ENCODE results near the gene ARPP21. TPM values are rescaled to one million over a fixed set of nuclear protein-coding genes. Genes with fewer than 3 reads are reported as not detected.

Gene ARPP21
- polyA plus RNA-seq, 1 donor (not counting 4 experiments of a cell fraction or from before 2014, with no cell fraction given): not detected

DNA sequence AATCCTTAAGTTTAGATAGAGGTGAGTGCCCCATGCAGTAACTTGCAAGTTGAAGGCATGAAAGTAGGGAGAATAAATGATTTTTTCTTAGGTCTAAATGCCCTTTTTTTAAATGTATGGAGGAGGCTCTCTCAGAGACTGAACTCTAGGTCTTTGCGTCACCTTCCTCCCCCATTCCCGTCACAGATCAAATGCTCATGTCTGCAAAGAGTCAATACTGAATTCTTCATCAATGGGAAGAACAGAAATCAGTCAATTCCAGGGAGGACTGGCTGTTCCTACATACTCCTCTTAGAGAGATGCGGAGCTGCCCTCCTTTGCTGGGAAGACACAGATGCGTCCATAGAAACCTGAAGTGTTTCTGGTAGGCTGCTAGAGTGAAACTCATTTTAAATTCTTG is 98.2 kb downstream of the ARPP21 start:
- FAIRE-seq: no peak
- TF ChIP-seq EZH2 (IDR thresholded peaks at IDR 0.05; ENCODE audit: low read length): no peak
- TF ChIP-seq, protein P1, sequence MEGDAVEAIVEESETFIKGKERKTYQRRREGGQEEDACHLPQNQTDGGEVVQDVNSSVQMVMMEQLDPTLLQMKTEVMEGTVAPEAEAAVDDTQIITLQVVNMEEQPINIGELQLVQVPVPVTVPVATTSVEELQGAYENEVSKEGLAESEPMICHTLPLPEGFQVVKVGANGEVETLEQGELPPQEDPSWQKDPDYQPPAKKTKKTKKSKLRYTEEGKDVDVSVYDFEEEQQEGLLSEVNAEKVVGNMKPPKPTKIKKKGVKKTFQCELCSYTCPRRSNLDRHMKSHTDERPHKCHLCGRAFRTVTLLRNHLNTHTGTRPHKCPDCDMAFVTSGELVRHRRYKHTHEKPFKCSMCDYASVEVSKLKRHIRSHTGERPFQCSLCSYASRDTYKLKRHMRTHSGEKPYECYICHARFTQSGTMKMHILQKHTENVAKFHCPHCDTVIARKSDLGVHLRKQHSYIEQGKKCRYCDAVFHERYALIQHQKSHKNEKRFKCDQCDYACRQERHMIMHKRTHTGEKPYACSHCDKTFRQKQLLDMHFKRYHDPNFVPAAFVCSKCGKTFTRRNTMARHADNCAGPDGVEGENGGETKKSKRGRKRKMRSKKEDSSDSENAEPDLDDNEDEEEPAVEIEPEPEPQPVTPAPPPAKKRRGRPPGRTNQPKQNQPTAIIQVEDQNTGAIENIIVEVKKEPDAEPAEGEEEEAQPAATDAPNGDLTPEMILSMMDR (optimal IDR thresholded peaks at IDR 0.05 in 1 of 3, IDR thresholded peaks at IDR 0.05 in 1 of 3, conservative IDR thresholded peaks at IDR 0.05 in 1 of 3; ENCODE audit: extremely low read depth in 1 of 3, insufficient read depth in 2 of 3, low read length in 3 of 3): no peak

DNA sequence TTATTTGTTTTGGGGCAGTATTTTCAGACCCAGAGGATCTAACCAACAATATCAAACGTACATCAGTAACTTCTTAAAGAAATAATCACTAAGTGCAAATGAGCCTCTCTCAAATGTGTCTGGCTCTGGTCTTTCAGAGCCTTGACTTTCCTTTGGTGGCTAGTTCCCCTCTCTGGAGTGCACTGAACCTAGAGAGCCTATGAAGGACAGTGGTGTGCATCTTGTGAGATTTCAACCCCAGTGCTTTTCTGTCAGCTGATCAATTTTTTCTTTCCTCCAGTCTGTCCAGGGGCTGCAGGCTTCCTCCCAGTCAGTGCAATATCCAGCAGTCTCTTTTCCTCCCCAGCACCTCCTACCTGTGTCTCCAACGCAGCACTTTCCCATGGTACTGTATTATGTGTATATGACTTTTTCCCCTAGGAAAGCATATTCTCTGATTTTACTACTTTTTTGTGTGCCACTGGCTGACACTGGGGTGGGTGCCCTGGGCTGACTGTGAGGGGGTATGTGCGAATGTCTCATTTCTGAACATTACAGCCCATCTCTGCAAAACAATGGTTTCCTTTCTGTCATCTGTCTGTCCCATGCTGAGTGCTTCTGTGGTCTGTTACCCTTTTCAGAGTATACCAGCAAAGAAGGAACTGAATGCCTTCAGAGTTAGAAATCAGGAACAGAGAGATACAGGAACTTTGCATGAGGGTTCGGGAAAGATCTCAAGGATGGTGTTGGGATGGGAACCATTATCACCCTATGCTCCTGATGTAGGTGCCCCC is 98.8 kb downstream of the ARPP21 start:
- no peak for TF ChIP-seq EZH2 (IDR thresholded peaks at IDR 0.05; ENCODE audit: low read length)
- TF ChIP-seq, protein P1 (optimal IDR thresholded peaks at IDR 0.05 in 1 of 3, IDR thresholded peaks at IDR 0.05 in 1 of 3, conservative IDR thresholded peaks at IDR 0.05 in 1 of 3; ENCODE audit: extremely low read depth in 1 of 3, insufficient read depth in 2 of 3, low read length in 3 of 3): no peak
- Histone ChIP-seq H3K4me2 (ENCODE audit: control insufficient read depth, extremely low read depth, insufficient read depth, low read depth, low read length) (no peak overlapping the region), H3K36me3 (ENCODE audit: control insufficient read depth in 2 of 2, extremely low read depth in 1 of 2, insufficient read depth in 2 of 2, low read length in 2 of 2) (no peaks in the 10 kb centered on the region), H4K20me1 (ENCODE audit: control insufficient read depth, extremely low read depth, insufficient read depth, low read length) (no peaks in the 10 kb centered on the region), H3K79me2 (ENCODE audit: control insufficient read depth, insufficient read depth, low read length) (no peaks in the 10 kb centered on the region), H3K27ac (ENCODE audit: control insufficient read depth, insufficient read depth, low read length) (no peak overlapping the region), H3K27me3 (ENCODE audit: control insufficient read depth, extremely low read depth, insufficient read depth, low read length) (no peaks in the 10 kb centered on the region), H2AFZ (ENCODE audit: control insufficient read depth, low read length) (no peak overlapping the region), H3K4me3 (ENCODE audit: control insufficient read depth in 2 of 3, extremely low read depth in 1 of 3, insufficient read depth in 2 of 3, low read depth in 1 of 3, low read length in 3 of 3) (no peak overlapping the region), H3K4me1 (ENCODE audit: control insufficient read depth, extremely low read depth, insufficient read depth, low read length) (no peaks in the 10 kb centered on the region), H3K9me3 (ENCODE audit: control insufficient read depth, low read depth, low read length) (no peaks in the 10 kb centered on the region), H3K9me1 (ENCODE audit: control insufficient read depth, extremely low read depth, insufficient read depth, low read length) (no peaks in the 10 kb centered on the region), H3K9ac (ENCODE audit: control insufficient read depth, extremely low read depth, insufficient read depth, low read length) (no peak overlapping the region)
- DNase-seq (ENCODE audit: low read depth, low spot score): no peak
- dilution Hi-C loops (cut with MboI; ENCODE audit: extremely low pct_ligation_motif_present, low sequenced_read_pairs): no loop called here
- FAIRE-seq: no peak

More for the DNA sequence above, 98.2 kb downstream of the ARPP21 start:
- no peaks in the 10 kb centered on the region for H3K9me3 ChIP-seq (ENCODE audit: control insufficient read depth, low read depth, low read length)
- no peak overlapping the region for H3K9ac ChIP-seq (ENCODE audit: control insufficient read depth, extremely low read depth, insufficient read depth, low read length)
- H3K27me3 ChIP-seq (ENCODE audit: control insufficient read depth, extremely low read depth, insufficient read depth, low read length): no peaks in the 10 kb centered on the region
- no peaks in the 10 kb centered on the region for H3K79me2 ChIP-seq (ENCODE audit: control insufficient read depth, insufficient read depth, low read length)
- H3K27ac ChIP-seq (ENCODE audit: control insufficient read depth, insufficient read depth, low read length): no peak overlapping the region
- dilution Hi-C loops (cut with MboI; ENCODE audit: extremely low pct_ligation_motif_present, low sequenced_read_pairs): no loop called here
- H2AFZ ChIP-seq (ENCODE audit: control insufficient read depth, low read length): no peak overlapping the region
- no peak overlapping the region for H3K4me2 ChIP-seq (ENCODE audit: control insufficient read depth, extremely low read depth, insufficient read depth, low read depth, low read length)
- no peaks in the 10 kb centered on the region for H3K9me1 ChIP-seq (ENCODE audit: control insufficient read depth, extremely low read depth, insufficient read depth, low read length)
- H3K4me3 ChIP-seq (ENCODE audit: control insufficient read depth in 2 of 3, extremely low read depth in 1 of 3, insufficient read depth in 2 of 3, low read depth in 1 of 3, low read length in 3 of 3): no peak overlapping the region
- H4K20me1 ChIP-seq (ENCODE audit: control insufficient read depth, extremely low read depth, insufficient read depth, low read length): no peaks in the 10 kb centered on the region
- DNase-seq (ENCODE audit: low read depth, low spot score): no peak
- H3K4me1 ChIP-seq (ENCODE audit: control insufficient read depth, extremely low read depth, insufficient read depth, low read length): no peaks in the 10 kb centered on the region
- H3K36me3 ChIP-seq (ENCODE audit: control insufficient read depth in 2 of 2, extremely low read depth in 1 of 2, insufficient read depth in 2 of 2, low read length in 2 of 2): no peaks in the 10 kb centered on the region
